HG03045 (cell line): ENCODE results near the gene TREH.
"Not testable (repeated sequence)": the region's sequence is repeated elsewhere in the genome, so short reads cannot be mapped to it uniquely, and the experiment has no call there.

Experiments used
- ATAC-seq: cut with Tn5 transposase; IDR thresholded peaks from one replicate; pipeline ENCODE4 v1.9.1; 2021; ENCODE audit warnings: mild to moderate bottlenecking, moderate library complexity; ENCODE audit not compliant: unreplicated experiment

TREH gene

GRCh38 chr11:118696673-118697226, 17.3 kb upstream of the TREH start:
- no peak for ATAC-seq

GRCh38 chr11:118694771-118695170, 15.3 kb upstream of the TREH start:
- no peak for ATAC-seq

DNA sequence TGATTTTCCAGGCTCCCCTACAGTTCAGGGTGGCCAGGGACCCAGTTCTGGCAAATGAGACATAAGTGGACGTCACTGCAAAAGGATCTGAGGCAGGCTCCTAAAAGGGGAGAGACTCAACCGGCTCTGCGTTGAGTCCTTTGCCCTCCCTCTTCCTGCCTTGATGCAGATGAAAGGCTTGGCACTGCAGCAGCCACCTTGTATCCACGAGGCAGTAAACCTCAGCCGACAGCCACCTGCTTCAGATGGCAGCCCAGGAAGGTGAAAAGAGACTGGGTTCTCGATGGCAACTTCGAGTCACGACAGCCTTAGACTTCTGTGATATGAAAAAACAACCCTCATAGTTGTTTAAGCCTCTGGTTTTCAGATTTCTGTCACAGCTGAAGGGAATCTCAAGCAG, 14.7 kb upstream of the TREH start:
- ATAC-seq: no peak

DNA sequence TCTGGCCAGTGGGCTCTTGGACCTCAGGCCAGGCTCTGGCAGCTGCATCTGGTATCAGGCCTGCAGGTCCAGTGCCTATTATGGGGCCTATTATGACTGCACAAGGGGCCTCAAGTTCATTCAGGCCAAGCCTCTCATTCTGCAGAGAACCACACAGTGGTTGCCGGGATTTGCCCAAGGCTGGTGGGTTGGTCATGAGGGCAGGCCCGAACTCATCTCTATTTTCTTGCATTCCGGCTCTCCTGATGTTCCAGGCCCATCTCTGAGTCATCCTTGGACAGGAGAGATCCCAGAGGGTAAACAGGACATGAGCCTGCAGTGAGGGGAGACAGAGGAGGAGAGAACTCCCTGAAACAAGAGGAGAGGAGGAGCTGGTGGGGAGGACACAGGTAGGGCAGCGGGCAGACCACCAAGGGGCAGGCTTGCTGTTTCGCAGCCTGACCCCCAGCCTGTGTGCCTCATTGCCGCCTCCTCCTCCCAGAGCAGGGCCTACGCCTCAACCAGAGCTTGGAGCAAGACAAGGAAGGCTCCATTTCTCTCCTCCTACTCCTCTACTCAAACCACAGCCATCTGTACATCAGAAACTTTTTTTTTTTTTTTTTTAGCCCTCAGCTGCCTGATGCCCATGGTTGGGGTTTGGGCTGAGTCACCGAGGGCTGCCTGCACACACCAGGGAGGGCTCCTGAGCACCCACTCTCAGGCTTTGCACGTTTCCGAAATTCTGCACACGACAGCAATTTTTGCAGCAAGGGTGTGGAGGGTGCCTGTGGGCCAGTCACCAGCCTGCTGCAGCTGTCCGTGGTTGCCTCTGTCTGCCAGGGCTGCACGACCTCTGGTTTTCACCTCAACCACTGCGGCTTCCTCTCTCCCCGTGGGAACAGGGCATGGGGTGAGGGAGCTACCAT, 12.7 kb upstream of the TREH start:
- ATAC-seq: no peak

GRCh38 chr11:118690553-118691304, 11.3 kb upstream of the TREH start:
- no peak for ATAC-seq

DNA sequence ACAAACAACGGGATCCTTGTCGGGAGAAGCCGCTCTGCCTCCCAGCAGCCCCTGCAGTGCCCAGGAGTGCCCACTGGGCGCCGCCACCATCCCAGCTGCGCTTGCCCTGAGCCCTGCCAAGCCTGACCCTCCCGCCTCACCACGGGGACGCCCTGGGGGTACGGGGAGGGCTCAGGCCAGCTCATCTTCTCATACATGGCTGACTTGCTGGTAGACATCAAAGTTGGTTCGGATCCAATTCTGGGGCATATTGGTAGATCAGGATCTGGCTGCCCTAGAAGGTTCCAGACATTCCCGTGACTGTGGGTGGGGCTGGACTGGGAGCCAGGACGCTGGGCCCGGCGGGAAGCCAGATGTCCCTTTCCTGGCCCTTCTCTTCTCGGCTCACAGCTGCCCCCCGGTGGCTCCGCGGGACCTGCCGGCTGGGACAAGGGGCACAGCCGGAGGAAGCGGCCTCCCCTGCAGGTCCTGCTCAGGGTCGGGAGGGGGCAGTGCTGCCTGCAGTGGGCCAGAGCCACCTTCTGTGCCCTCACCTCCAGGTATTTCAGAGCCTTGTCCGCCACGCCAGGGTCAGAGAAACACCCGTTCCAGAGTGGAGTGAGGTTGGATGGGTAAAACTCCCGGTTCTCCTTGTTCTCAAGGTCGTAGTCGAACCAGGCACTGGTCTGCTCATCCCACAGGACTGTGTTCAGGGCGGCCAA, 10.6 kb upstream of the TREH start:
- peak; percentile 71 for ATAC-seq

GRCh38 chr11:118689503-118689851, 10.0 kb upstream of the TREH start:
- no peak for ATAC-seq

GRCh38 chr11:118688851-118689502, 9.5 kb upstream of the TREH start:
- ATAC-seq: no peak

- ATAC-seq: not testable (repeated sequence)
Measured at GRCh38 chr11:118688339-118688738, 8.9 kb upstream of the TREH start.

DNA sequence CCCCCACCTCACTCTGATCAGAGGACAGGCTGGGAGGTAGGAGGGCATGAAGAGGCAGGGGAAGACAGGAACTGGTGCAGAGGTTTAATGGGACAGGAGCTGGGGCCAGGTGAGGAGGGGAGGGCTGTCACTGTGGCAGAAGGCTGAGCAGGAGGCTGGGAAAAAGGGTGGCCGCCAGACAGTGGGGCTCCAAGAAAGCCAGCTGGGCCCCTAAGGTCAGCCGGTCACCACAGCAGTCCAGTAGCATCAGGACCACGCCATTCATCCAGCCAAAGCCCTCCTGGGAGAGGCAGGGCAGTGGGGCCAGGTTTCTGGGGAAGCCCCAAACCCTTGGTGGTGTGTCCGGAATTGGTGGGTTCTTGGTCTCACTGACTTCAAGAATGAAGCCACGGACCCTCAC, 8.5 kb upstream of the TREH start:
- no peak for ATAC-seq

GRCh38 chr11:118684187-118684586, 4.7 kb upstream of the TREH start:
- no peak for ATAC-seq

GRCh38 chr11:118682939-118683338, 3.5 kb upstream of the TREH start:
- ATAC-seq: not testable (repeated sequence)

DNA sequence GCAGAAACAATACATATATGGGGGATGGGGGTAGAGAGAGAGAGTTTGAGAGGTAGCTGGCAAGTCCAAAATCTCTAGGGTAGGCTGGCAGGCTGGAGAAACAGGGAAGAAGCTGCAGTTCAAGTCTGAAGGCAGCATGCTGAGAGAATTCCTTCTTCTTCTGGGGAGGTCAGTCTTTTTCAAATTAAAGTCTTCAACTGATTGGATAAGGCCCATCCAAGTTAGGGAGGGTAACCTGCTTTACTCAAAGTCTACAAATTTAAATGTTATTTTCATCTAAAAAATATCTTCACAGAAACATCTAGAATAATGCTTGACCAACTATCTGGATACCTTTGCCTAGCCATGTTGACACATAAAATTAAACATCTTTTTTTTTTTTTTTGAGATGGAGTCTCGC, 2.9 kb upstream of the TREH start:
- ATAC-seq: no peak

- not testable (repeated sequence) for ATAC-seq
Measured at GRCh38 chr11:118678908-118679307, 542 bp downstream of the TREH start.

GRCh38 chr11:118677977-118678376, 1.5 kb downstream of the TREH start:
- no peak for ATAC-seq

- ATAC-seq: no peak
Measured at GRCh38 chr11:118674082-118674435, 5.4 kb downstream of the TREH start.

DNA sequence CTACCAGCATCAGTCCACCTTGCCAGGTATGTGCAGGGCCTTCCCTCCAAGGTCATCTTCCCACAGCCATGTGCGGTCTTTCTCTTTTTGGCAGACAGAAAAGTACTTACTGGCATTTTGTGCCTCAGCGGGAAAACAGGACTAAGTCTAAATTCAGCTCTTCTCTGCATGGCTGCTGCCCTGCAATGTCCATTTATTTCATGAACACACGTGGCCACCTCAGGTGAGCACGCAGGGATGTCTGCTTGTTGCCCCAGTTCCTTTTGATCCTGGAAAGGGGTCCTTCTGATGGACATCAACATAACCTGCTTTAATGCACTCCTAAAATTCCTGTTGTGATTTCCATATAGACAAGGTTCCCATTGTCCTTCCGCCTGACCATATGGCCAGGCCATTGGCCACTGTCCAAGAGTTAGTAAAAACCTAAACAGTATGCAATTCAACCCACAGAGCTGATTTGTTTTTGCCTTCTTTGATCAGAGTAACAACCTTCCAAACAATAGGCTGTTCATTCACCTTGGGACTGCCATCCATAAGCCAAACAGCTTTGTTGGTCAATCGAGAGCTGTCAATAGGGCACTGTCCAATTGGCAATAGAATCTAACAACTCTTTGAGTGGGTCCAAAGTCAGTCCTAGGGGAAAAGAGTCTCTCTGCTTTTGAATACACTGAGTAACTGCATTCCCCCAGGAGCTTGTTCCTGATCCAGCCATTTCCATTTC, 5.9 kb downstream of the TREH start:
- no peak for ATAC-seq

DNA sequence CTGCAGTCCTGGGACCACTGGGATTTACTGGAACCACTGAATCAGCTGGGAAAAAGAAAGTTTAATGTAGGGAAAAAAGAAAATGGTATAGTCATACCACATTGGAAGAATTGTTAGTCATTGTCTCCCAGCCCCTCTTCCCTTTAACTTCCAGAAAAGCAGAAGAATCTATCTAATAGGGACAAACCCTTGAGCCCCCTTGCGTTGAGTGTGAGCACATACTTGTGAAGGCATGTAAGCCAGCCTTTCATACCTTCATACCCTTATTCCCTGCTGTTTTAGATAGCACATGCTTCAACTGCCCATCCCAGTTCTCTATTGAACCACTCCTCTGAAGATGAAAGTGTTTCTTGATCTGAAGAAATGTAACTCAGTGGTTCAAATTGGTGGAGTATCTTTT, 6.6 kb downstream of the TREH start:
- no peak for ATAC-seq

- ATAC-seq: no peak
Measured at GRCh38 chr11:118671254-118671653, 8.2 kb downstream of the TREH start.

DNA sequence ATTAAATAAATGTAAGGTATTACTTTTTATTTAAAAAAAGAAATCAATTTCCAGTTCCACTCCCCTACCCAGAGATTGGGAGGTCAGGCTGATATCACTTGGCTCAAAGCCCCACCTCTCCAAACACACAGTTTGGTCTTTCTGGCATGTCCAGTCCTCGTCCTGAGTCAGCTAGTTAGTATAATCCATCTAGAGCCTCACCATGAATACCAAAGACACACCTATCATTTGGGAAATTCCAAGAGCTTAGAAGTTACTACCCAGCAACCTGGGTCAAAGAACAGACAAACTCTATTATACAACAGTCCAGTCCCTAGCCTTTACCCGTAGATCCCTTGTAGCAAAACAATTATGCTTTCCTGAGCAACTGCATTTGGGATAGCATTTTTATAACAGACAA, 9.4 kb downstream of the TREH start:
- no peak for ATAC-seq
